GM23338 (cell line): ENCODE data around the gene FLNC. TPM values are rescaled to one million over a fixed set of nuclear protein-coding genes. Genes with fewer than 3 reads are reported as not detected.

Source experiments
- ATAC-seq: fragments of 200-7000 bp; cut with Tn5 transposase; 3 replicates; pipeline ENCODE4 v1.9.1; 2020
- DNase-seq: peaks from one replicate; pipeline ENCODE4 v3.0.0-alpha.2; 2015; ENCODE audit warnings: low spot score
- H2AFZ ChIP-seq: fragments of 200-600 bp; sonication (generic); 2 replicates; pipeline ENCODE4 v1.8.0; 2016; ENCODE audit warnings: antibody characterized with exemption, mild to moderate bottlenecking, moderate library complexity
- H3F3A ChIP-seq: fragments of 200-600 bp; sonication (generic); replicated peaks from 2 replicates; pipeline ENCODE4 v1.8.0; 2017; ENCODE audit warnings: antibody characterized with exemption, mixed run types, low read depth
- H3K27ac ChIP-seq: fragments of 200-600 bp; sonication (generic); 2 replicates; pipeline ENCODE4 v1.6.1; 2016; ENCODE audit warnings: low read depth
- H3K27me3 ChIP-seq: fragments of 200-600 bp; sonication (generic); 2 replicates; pipeline ENCODE4 v1.8.0; 2016; ENCODE audit warnings: mild to moderate bottlenecking, mixed run types, moderate library complexity; ENCODE audit not compliant: insufficient read depth
- H3K36me3 ChIP-seq: fragments of 200-600 bp; sonication (generic); 2 replicates; pipeline ENCODE4 v1.8.0; 2016; ENCODE audit warnings: mild to moderate bottlenecking; ENCODE audit not compliant: insufficient read depth
- H3K4me1 ChIP-seq: fragments of 200-600 bp; sonication (generic); 2 replicates; pipeline ENCODE4 v1.8.0; 2016; ENCODE audit warnings: mild to moderate bottlenecking, moderate library complexity; ENCODE audit not compliant: insufficient read depth
- H3K4me2 ChIP-seq: fragments of 200-600 bp; sonication (generic); 2 replicates; pipeline ENCODE4 v1.7.1; 2017; ENCODE audit warnings: mixed run types
- H3K4me3 ChIP-seq: fragments of 200-600 bp; sonication (generic); 2 replicates; pipeline ENCODE4 v1.6.1; 2016; ENCODE audit warnings: mixed run types
- H3K79me2 ChIP-seq: fragments of 200-600 bp; sonication (generic); replicated peaks from 2 replicates; pipeline ENCODE4 v1.8.0; 2017; ENCODE audit warnings: mild to moderate bottlenecking; ENCODE audit not compliant: insufficient read depth
- H3K9me2 ChIP-seq: fragments of 200-600 bp; sonication (generic); 2 replicates; pipeline ENCODE4 v1.8.0; 2017; ENCODE audit not compliant: insufficient read depth
- H4K20me1 ChIP-seq: fragments of 200-600 bp; sonication (generic); replicated peaks from 2 replicates; pipeline ENCODE4 v1.8.0; 2017; ENCODE audit warnings: mild to moderate bottlenecking; ENCODE audit not compliant: insufficient read depth
- H3K27ac Mint-ChIP-seq: 2 replicates; pipeline ENCODE4 v1.8.0; 2020; ENCODE audit warnings: inconsistent platforms, mild to moderate bottlenecking, moderate library complexity, mixed read lengths
- H3K27me3 Mint-ChIP-seq: 3 replicates; pipeline ENCODE4 v1.8.0; 2022; ENCODE audit warnings: low read depth, mild to moderate bottlenecking, moderate library complexity, mixed read lengths, inconsistent platforms; ENCODE audit not compliant: insufficient read depth, poor library complexity
- H3K36me3 Mint-ChIP-seq: 3 replicates; pipeline ENCODE4 v1.8.0; 2021; ENCODE audit warnings: low read depth, mild to moderate bottlenecking, inconsistent platforms, moderate library complexity, mixed read lengths
- H3K4me1 Mint-ChIP-seq: 3 replicates; pipeline ENCODE4 v1.8.0; 2020; ENCODE audit warnings: mild to moderate bottlenecking, inconsistent platforms, mixed read lengths
- H3K4me3 Mint-ChIP-seq: 3 replicates; pipeline ENCODE4 v1.8.0; 2021; ENCODE audit warnings: moderate library complexity, mild to moderate bottlenecking, inconsistent platforms, mixed read lengths
- H3K9me3 Mint-ChIP-seq: 3 replicates; pipeline ENCODE4 v1.8.0; 2020; ENCODE audit warnings: moderate library complexity, mild to moderate bottlenecking, inconsistent platforms, mixed read lengths
- EZH2 ChIP-seq: fragments of 200-600 bp; sonication (generic); IDR thresholded peaks from one replicate; pipeline ENCODE4 v1.8.0; 2017; ENCODE audit warnings: antibody characterized with exemption, mild to moderate bottlenecking, low read depth; ENCODE audit not compliant: unreplicated experiment
- EZH2phosphoT487 ChIP-seq: fragments of 200-600 bp; sonication (generic); IDR thresholded peaks from one replicate; pipeline ENCODE4 v1.8.1; 2018; ENCODE audit warnings: antibody characterized with exemption; ENCODE audit not compliant: unreplicated experiment
- JUNB ChIP-seq: IDR thresholded peaks from one replicate; pipeline ENCODE4 v1.6.1; 2016; ENCODE audit warnings: antibody characterized with exemption; ENCODE audit not compliant: unreplicated experiment
- POLR2AphosphoS5 ChIP-seq: IDR thresholded peaks from 2 replicates; pipeline ENCODE4 v1.6.1; 2016; ENCODE audit warnings: antibody characterized with exemption, low read depth
- STAT1 ChIP-seq: IDR thresholded peaks from one replicate; pipeline ENCODE4 v1.6.1; 2016; ENCODE audit warnings: antibody characterized with exemption; ENCODE audit not compliant: unreplicated experiment
- ZNF331 ChIP-seq: fragments of 250-450 bp; sonication (Bioruptor Pico); IDR thresholded peaks from 2 replicates; pipeline ENCODE4 v1.5.0; 2020; ENCODE audit warnings: low read depth, mild to moderate bottlenecking, moderate library complexity
- polyA plus RNA-seq: library from polyadenylated mRNA; unstranded; fragments of >200 nt; fragmentation: Nextera tagmentation; extraction: Ambion mirVana; gene quantifications from 2 replicates; pipeline ENCODE4 v1.2.1, GENCODE V29; 2016
- total RNA-seq: library from RNA; depleted of rRNA; stranded (reverse); fragments of >200 nt; shearing (Covaris generic); gene quantifications from 2 replicates; pipeline ENCODE4 v1.2.3, GENCODE V29; 2014
- TF ChIP-seq, protein P1 (sequence below): fragments of 250-450 bp; sonication (Bioruptor Pico); IDR thresholded peaks from 2 replicates; pipeline ENCODE4 v1.5.0; 2020; ENCODE audit warnings: mild to moderate bottlenecking, moderate library complexity
- TF ChIP-seq, protein P2 (sequence below): IDR thresholded peaks from one replicate; pipeline ENCODE4 v1.6.1; 2018; ENCODE audit warnings: antibody characterized with exemption; ENCODE audit not compliant: unreplicated experiment

Gene FLNC
- total and polyA plus RNA-seq, 2 experiments from 2014 or later: 0.65 to 11.8 TPM

DNA sequence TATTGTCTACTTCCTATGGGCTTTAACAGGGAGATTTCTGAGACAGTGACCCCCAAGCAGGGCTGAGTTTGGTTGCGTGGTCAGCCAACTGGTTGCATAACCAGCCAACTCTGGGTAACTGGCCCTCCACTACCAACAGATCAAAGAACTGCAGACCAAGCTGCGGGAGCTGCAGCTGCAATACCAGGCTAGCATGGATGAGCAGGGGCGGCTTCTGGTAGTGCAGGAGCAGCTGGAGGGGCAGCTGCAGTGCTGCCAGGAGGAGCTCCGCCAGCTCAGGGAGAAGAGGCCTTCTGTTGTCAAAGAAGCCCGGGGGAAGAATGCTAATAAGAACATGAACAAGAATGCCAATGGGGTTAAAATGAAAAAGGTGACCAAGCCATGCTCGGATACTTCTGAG, 15.7 kb upstream of the FLNC start:
- Histone ChIP-seq H4K20me1 (peaks cover 3% of the 10 kb centered on the region; the same call in 1 of the 2 replicates), H3K36me3 (0 out of 2 replicates have a peak, but pooled peaks cover 8% of the 10 kb centered on the region), H3K4me3 (no peak overlapping the region), H3K79me2 (no peaks in the 10 kb centered on the region), H3K4me2 (no peak overlapping the region), H3K27me3 (no peaks in the 10 kb centered on the region), H3F3A (no peaks in the 10 kb centered on the region), H3K4me1 (peaks cover 10% of the 10 kb centered on the region; the same call in 1 of the 2 replicates), H2AFZ (no peak overlapping the region), H3K9me2 (no peaks in the 10 kb centered on the region), H3K27ac (no peak overlapping the region)
- peaks cover 15% of the 10 kb centered on the region for H3K36me3 Mint-ChIP-seq
- H3K27me3 Mint-ChIP-seq: peaks cover 3% of the 10 kb centered on the region
- H3K9me3 Mint-ChIP-seq: no peaks in the 10 kb centered on the region
- ATAC-seq (no peak), DNase-seq (no peak)
- TF ChIP-seq EZH2phosphoT487: no peak
- no peak for TF ChIP-seq EZH2
- no peak for TF ChIP-seq JUNB
- TF ChIP-seq ZNF331 (CRISPR knock-in tag): no peak
- TF ChIP-seq STAT1: no peak
- TF ChIP-seq POLR2AphosphoS5: no peak
- TF ChIP-seq, protein P1, sequence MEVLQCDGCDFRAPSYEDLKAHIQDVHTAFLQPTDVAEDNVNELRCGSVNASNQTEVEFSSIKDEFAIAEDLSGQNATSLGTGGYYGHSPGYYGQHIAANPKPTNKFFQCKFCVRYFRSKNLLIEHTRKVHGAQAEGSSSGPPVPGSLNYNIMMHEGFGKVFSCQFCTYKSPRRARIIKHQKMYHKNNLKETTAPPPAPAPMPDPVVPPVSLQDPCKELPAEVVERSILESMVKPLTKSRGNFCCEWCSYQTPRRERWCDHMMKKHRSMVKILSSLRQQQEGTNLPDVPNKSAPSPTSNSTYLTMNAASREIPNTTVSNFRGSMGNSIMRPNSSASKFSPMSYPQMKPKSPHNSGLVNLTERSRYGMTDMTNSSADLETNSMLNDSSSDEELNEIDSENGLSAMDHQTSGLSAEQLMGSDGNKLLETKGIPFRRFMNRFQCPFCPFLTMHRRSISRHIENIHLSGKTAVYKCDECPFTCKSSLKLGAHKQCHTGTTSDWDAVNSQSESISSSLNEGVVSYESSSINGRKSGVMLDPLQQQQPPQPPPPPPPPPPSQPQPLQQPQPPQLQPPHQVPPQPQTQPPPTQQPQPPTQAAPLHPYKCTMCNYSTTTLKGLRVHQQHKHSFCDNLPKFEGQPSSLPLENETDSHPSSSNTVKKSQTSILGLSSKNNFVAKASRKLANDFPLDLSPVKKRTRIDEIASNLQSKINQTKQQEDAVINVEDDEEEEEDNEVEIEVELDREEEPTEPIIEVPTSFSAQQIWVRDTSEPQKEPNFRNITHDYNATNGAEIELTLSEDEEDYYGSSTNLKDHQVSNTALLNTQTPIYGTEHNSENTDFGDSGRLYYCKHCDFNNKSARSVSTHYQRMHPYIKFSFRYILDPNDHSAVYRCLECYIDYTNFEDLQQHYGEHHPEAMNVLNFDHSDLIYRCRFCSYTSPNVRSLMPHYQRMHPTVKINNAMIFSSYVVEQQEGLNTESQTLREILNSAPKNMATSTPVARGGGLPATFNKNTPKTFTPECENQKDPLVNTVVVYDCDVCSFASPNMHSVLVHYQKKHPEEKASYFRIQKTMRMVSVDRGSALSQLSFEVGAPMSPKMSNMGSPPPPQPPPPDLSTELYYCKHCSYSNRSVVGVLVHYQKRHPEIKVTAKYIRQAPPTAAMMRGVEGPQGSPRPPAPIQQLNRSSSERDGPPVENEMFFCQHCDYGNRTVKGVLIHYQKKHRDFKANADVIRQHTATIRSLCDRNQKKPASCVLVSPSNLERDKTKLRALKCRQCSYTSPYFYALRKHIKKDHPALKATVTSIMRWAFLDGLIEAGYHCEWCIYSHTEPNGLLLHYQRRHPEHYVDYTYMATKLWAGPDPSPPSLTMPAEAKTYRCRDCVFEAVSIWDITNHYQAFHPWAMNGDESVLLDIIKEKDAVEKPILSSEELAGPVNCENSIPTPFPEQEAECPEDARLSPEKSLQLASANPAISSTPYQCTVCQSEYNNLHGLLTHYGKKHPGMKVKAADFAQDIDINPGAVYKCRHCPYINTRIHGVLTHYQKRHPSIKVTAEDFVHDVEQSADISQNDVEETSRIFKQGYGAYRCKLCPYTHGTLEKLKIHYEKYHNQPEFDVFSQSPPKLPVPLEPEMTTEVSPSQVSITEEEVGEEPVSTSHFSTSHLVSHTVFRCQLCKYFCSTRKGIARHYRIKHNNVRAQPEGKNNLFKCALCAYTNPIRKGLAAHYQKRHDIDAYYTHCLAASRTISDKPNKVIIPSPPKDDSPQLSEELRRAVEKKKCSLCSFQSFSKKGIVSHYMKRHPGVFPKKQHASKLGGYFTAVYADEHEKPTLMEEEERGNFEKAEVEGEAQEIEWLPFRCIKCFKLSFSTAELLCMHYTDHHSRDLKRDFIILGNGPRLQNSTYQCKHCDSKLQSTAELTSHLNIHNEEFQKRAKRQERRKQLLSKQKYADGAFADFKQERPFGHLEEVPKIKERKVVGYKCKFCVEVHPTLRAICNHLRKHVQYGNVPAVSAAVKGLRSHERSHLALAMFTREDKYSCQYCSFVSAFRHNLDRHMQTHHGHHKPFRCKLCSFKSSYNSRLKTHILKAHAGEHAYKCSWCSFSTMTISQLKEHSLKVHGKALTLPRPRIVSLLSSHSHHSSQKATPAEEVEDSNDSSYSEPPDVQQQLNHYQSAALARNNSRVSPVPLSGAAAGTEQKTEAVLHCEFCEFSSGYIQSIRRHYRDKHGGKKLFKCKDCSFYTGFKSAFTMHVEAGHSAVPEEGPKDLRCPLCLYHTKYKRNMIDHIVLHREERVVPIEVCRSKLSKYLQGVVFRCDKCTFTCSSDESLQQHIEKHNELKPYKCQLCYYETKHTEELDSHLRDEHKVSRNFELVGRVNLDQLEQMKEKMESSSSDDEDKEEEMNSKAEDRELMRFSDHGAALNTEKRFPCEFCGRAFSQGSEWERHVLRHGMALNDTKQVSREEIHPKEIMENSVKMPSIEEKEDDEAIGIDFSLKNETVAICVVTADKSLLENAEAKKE (CRISPR knock-in tag): no peak
- TF ChIP-seq, protein P2, sequence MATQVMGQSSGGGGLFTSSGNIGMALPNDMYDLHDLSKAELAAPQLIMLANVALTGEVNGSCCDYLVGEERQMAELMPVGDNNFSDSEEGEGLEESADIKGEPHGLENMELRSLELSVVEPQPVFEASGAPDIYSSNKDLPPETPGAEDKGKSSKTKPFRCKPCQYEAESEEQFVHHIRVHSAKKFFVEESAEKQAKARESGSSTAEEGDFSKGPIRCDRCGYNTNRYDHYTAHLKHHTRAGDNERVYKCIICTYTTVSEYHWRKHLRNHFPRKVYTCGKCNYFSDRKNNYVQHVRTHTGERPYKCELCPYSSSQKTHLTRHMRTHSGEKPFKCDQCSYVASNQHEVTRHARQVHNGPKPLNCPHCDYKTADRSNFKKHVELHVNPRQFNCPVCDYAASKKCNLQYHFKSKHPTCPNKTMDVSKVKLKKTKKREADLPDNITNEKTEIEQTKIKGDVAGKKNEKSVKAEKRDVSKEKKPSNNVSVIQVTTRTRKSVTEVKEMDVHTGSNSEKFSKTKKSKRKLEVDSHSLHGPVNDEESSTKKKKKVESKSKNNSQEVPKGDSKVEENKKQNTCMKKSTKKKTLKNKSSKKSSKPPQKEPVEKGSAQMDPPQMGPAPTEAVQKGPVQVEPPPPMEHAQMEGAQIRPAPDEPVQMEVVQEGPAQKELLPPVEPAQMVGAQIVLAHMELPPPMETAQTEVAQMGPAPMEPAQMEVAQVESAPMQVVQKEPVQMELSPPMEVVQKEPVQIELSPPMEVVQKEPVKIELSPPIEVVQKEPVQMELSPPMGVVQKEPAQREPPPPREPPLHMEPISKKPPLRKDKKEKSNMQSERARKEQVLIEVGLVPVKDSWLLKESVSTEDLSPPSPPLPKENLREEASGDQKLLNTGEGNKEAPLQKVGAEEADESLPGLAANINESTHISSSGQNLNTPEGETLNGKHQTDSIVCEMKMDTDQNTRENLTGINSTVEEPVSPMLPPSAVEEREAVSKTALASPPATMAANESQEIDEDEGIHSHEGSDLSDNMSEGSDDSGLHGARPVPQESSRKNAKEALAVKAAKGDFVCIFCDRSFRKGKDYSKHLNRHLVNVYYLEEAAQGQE: no peak
- no peak overlapping the region for H3K27ac Mint-ChIP-seq
- peaks cover 8% of the 10 kb centered on the region for H3K4me1 Mint-ChIP-seq
- no peak overlapping the region for H3K4me3 Mint-ChIP-seq
